GM10248 (cell line): ENCODE results near the gene LCE2B.

Experiments used
- CTCF ChIA-PET: fragments of 300-600 bp; sonication (Branson Sonifier 250); formaldehyde crosslinking; extraction: SDS; loops from one replicate; lab custom pipeline; 2021; ENCODE audit warnings: antibody characterized with exemption; lab: Yijun Ruan, JAX
- POLR2A ChIA-PET: fragments of 350-650 bp; sonication (Branson Sonifier 250); formaldehyde crosslinking; extraction: SDS; loops from one replicate; lab custom pipeline; 2020; ENCODE audit warnings: antibody characterized with exemption; lab: Yijun Ruan, JAX
- DNase-seq: peaks from one replicate; pipeline ENCODE4 v3.0.0; 2012; ENCODE audit errors: extremely low spot score
- TF ChIP-seq, protein P1 (sequence below): IDR thresholded peaks from 2 replicates; pipeline ENCODE4 v1.5.1; 2012; ENCODE audit warnings: mild to moderate bottlenecking, low read depth; ENCODE audit errors: extremely low read depth, missing control alignments, control extremely low read depth

LCE2B gene

DNA sequence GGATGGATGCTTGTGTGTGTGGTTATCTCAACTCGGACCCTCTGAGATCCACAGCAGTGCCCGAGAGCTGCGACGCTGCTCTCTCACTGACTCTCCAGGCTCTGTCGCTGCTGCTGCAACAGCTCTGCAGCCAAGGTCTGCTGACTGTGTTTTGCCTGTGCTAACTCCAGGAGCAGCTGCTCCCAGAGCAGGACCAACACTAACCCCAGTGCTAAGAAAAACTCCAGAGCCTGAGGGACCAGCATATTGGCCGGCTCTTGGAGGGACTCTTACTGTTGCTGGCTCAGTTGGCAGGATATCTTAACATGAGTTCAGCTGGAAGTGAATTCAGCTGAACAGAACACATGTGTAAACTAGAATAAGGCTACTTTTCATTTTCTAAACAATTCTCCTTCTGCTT lies 6.5 kb upstream of the LCE2B start:
- CTCF ChIA-PET = no interaction called here
- POLR2A ChIA-PET = no interaction called here
- TF ChIP-seq, protein P1, sequence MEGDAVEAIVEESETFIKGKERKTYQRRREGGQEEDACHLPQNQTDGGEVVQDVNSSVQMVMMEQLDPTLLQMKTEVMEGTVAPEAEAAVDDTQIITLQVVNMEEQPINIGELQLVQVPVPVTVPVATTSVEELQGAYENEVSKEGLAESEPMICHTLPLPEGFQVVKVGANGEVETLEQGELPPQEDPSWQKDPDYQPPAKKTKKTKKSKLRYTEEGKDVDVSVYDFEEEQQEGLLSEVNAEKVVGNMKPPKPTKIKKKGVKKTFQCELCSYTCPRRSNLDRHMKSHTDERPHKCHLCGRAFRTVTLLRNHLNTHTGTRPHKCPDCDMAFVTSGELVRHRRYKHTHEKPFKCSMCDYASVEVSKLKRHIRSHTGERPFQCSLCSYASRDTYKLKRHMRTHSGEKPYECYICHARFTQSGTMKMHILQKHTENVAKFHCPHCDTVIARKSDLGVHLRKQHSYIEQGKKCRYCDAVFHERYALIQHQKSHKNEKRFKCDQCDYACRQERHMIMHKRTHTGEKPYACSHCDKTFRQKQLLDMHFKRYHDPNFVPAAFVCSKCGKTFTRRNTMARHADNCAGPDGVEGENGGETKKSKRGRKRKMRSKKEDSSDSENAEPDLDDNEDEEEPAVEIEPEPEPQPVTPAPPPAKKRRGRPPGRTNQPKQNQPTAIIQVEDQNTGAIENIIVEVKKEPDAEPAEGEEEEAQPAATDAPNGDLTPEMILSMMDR = no peak
- DNase-seq = no peak

- CTCF ChIA-PET = no interaction called here
- no peak for DNase-seq
- POLR2A ChIA-PET = no interaction called here
- TF ChIP-seq, protein P1 = no peak
These were observed 4.3 kb upstream of the LCE2B start for GRCh38 chr1:152681616-152682015.

DNA sequence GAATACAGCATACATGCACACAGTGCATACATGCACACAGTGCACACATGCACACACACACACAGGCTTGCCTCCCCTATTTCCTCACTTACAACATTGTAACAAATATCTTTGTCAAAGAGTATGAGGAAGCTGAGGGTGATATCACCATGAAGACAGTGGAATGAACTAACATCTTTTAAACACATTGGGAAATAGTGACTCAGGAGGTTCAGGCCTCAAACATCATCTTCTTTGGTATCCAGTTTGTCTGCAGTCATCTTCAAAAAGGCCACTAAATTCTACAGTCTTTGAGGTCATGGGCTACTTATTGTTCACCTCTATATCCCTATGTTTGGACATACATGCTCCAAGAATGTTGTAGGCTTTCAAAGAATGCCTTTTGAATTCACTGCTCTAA lies 2.1 kb upstream of the LCE2B start:
- CTCF ChIA-PET = no interaction called here
- POLR2A ChIA-PET = no interaction called here
- TF ChIP-seq, protein P1 = no peak
- no peak for DNase-seq

GRCh38 chr1:152697701-152698600 lies 12.0 kb downstream of the LCE2B start, which contains the start of gene LCE2A:
LCE2A (plus strand) TSS chr1:152698345; CDS start chr1:152698902, 557 bp downstream.
- DNase-seq = no peak
- ChIA-PET CTCF (interaction anchor here (2.4 kb wide), 1 partner anchor 10 kb away, joined by 8 read pairs; no protein-coding TSS in a partner anchor), POLR2A (no interaction called here)
- TF ChIP-seq, protein P1 = no peak

DNA sequence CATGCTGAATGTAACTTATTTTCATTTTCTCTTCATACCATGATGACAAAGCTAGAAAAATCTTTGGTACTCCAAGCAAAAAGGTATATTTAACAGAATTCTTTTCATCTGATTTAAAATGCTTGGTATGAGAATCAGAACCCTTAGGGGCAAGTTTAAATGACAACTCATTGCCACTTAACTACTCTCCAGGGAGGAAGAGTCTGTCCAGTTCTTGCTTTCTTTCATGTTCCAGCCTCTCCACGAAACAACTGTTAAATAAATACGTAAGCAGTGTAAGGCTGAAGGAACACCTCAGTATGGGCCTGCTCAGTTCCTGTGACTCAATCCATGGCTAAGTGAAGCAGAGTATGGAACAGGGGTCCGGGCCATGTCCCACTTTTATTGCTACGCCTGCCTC lies 13.8 kb downstream of the LCE2B start:
- CTCF ChIA-PET = interaction anchor here (2.4 kb wide), 1 partner anchor 12 kb away, joined by 8 read pairs; no protein-coding TSS in a partner anchor
- DNase-seq = no peak
- POLR2A ChIA-PET = no interaction called here
- TF ChIP-seq, protein P1 = no peak

DNA sequence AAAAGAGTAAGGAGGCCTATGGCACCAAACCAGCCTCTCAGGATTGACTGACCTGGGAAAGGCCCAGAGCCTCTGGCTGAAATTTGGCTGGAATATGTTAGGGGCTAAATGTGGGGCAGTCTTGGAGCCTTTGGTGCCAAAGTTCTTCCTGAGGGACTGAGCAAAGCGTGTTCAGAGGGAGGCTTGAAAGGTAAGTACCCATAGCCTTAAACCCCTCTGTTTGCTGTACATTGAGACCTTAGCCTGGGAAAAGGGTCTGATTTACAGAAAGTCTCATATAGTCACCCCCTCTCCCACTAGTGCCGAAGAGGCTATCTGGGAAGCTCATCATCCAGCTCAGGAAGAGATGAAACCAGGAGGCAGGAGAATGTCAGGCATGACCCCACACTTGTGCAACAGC lies 21.9 kb downstream of the LCE2B start, which contains the start of gene LCE4A:
Gene LCE4A, plus strand, starts transcription at position 301 of the 400 bp plus-strand sequence. CDS start 916 bp downstream, outside the sequence.
- ChIA-PET POLR2A (no interaction called here), CTCF (no interaction called here)
- DNase-seq = no peak
- TF ChIP-seq, protein P1 = no peak
